Measurements from ENCODE around the gene PCNX3. TPM values are rescaled to one million over a fixed set of nuclear protein-coding genes. Genes with fewer than 3 reads are reported as not detected.

The PCNX3 gene
- total RNA-seq, 3 donors from 2014 or later (not counting 1 experiment from before 2014, with no cell fraction given) = 101 to 105 (median 102) TPM

DNA sequence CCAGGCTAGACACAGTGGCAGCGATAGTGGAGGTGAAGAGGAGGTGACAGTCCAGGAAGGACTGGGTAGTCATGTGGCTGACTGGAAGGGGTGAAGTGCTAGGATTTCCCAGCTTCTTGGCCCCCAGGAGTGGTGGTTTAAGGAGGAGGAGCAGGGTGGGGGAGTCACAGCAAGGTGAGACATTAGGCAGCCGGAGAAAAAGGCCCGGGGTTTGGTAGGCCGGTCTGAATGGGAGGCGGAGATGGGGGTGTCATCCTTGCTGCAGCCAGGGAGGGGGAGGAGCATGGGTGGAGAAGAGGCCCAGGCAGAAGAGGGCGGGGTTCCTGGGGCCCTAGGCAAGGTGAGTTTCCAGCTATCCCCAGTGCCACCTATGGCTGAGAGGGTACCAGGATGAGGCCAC is 28.4 kb downstream of the PCNX3 start:
- WGBS (ENCODE audit: insufficient coverage) = 75% methylated on average over 6 of the region's 6 CpGs
- no peak overlapping the region for H3K4me3 ChIP-seq (ENCODE audit: low read length)
- DNase-seq (no peak), ATAC-seq (no peak)
- H3K9me3 ChIP-seq (ENCODE audit: control insufficient read depth, insufficient read depth, low read length) = no peaks in the 10 kb centered on the region
- H3K36me3 ChIP-seq (ENCODE audit: control insufficient read depth, insufficient read depth, low read length) = peaks cover 65% of the 10 kb centered on the region
- H3K4me1 ChIP-seq (ENCODE audit: control insufficient read depth, insufficient read depth, low read length) = peaks cover 59% of the 10 kb centered on the region
- intact Hi-C loops (cut with micrococcal nuclease) = no loop called here
- H3K4me3 Mint-ChIP-seq = peak overlapping the region; percentile 17
- peaks cover 36 to 55% of the 10 kb centered on the region in 2 donors for H3K4me1 Mint-ChIP-seq
- H3K36me3 Mint-ChIP-seq = no peaks in the 10 kb centered on the region
- peak overlapping the region; percentile 76 to 79 for H3K27ac Mint-ChIP-seq
- TF ChIP-seq, protein P1, sequence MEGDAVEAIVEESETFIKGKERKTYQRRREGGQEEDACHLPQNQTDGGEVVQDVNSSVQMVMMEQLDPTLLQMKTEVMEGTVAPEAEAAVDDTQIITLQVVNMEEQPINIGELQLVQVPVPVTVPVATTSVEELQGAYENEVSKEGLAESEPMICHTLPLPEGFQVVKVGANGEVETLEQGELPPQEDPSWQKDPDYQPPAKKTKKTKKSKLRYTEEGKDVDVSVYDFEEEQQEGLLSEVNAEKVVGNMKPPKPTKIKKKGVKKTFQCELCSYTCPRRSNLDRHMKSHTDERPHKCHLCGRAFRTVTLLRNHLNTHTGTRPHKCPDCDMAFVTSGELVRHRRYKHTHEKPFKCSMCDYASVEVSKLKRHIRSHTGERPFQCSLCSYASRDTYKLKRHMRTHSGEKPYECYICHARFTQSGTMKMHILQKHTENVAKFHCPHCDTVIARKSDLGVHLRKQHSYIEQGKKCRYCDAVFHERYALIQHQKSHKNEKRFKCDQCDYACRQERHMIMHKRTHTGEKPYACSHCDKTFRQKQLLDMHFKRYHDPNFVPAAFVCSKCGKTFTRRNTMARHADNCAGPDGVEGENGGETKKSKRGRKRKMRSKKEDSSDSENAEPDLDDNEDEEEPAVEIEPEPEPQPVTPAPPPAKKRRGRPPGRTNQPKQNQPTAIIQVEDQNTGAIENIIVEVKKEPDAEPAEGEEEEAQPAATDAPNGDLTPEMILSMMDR (IDR thresholded peaks at IDR 0.05) = no peak
- H3K27me3 ChIP-seq (ENCODE audit: control insufficient read depth, insufficient read depth, low read length) = no peaks in the 10 kb centered on the region
- no peak overlapping the region for H3K27ac ChIP-seq (ENCODE audit: low read length)
- H3K27me3 Mint-ChIP-seq (ENCODE audit: low read depth in 2 of 2) = no peaks in the 10 kb centered on the region
- no peaks in the 10 kb centered on the region for H3K9me3 Mint-ChIP-seq

DNA sequence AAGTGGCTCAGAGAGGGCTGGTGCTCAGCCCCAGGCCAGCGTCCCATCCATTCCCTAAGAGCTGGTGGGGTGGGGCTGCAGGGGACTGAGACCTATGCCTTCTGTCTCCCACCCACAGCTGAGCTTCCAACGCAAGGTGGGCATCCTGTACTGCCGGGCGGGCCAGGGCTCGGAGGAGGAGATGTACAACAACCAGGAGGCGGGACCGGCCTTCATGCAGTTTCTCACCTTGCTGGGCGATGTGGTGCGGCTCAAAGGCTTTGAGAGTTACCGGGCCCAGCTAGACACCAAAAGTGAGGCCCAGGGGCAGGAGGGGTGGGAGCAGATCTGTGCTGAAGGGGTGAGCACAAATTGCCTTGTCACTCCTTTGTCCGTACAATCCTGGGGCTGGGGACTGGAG is 29.3 kb downstream of the PCNX3 start:
- ATAC-seq = no peak
- no peak for DNase-seq
- H3K4me3 ChIP-seq (ENCODE audit: low read length) = no peak overlapping the region
- no peaks in the 10 kb centered on the region for H3K27me3 ChIP-seq (ENCODE audit: control insufficient read depth, insufficient read depth, low read length)
- peaks cover 57% of the 10 kb centered on the region for H3K4me1 ChIP-seq (ENCODE audit: control insufficient read depth, insufficient read depth, low read length)
- WGBS (ENCODE audit: insufficient coverage) = 89% methylated on average over 11 of the region's 11 CpGs
- Mint-ChIP-seq H3K27me3 (ENCODE audit: low read depth in 2 of 2) (no peaks in the 10 kb centered on the region), H3K36me3 (no peaks in the 10 kb centered on the region), H3K9me3 (no peaks in the 10 kb centered on the region), H3K4me3 (no peak overlapping the region), H3K27ac (peak overlapping the region; percentile 76 to 79), H3K4me1 (peaks cover 28 to 46% of the 10 kb centered on the region in 2 donors)
- H3K36me3 ChIP-seq (ENCODE audit: control insufficient read depth, insufficient read depth, low read length) = peaks cover 74% of the 10 kb centered on the region
- H3K9me3 ChIP-seq (ENCODE audit: control insufficient read depth, insufficient read depth, low read length) = no peaks in the 10 kb centered on the region
- intact Hi-C loops (cut with micrococcal nuclease) = no loop called here
- no peak overlapping the region for H3K27ac ChIP-seq (ENCODE audit: low read length)
- TF ChIP-seq, protein P1 (IDR thresholded peaks at IDR 0.05) = no peak

DNA sequence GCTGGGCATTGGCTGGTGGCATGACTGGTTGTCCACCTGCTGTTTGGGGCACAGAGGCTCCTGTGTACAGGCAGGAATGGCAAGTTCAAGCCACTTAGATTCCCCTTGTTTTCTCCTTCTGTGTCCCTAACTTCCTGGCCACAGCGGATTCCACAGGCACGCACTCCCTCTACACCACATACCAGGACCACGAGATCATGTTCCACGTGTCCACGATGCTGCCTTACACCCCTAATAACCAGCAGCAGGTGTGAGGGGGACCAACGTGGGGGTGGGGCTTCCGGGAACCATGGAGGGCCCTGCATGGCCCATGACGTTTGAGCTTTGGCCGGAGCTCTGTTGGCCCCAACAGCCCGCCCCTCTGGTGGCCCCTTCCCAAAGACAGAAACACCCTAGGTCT is 30.1 kb downstream of the PCNX3 start:
- intact Hi-C loops (cut with micrococcal nuclease) = no loop called here
- Histone ChIP-seq H3K4me3 (ENCODE audit: low read length) (no peak overlapping the region), H3K27me3 (ENCODE audit: control insufficient read depth, insufficient read depth, low read length) (no peaks in the 10 kb centered on the region), H3K4me1 (ENCODE audit: control insufficient read depth, insufficient read depth, low read length) (peaks cover 57% of the 10 kb centered on the region), H3K36me3 (ENCODE audit: control insufficient read depth, insufficient read depth, low read length) (peaks cover 83% of the 10 kb centered on the region), H3K9me3 (ENCODE audit: control insufficient read depth, insufficient read depth, low read length) (no peaks in the 10 kb centered on the region), H3K27ac (ENCODE audit: low read length) (no peak overlapping the region)
- ATAC-seq (no peak), DNase-seq (no peak)
- 90% methylated on average over 10 of the region's 10 CpGs for WGBS (ENCODE audit: insufficient coverage)
- Mint-ChIP-seq H3K36me3 (no peaks in the 10 kb centered on the region), H3K4me1 (peaks cover 22 to 47% of the 10 kb centered on the region in 2 donors), H3K4me3 (peak overlapping the region; percentile 45), H3K9me3 (no peaks in the 10 kb centered on the region), H3K27ac (peak overlapping the region; percentile 47 to 78), H3K27me3 (ENCODE audit: low read depth in 2 of 2) (no peaks in the 10 kb centered on the region)
- TF ChIP-seq, protein P1 (IDR thresholded peaks at IDR 0.05) = no peak

DNA sequence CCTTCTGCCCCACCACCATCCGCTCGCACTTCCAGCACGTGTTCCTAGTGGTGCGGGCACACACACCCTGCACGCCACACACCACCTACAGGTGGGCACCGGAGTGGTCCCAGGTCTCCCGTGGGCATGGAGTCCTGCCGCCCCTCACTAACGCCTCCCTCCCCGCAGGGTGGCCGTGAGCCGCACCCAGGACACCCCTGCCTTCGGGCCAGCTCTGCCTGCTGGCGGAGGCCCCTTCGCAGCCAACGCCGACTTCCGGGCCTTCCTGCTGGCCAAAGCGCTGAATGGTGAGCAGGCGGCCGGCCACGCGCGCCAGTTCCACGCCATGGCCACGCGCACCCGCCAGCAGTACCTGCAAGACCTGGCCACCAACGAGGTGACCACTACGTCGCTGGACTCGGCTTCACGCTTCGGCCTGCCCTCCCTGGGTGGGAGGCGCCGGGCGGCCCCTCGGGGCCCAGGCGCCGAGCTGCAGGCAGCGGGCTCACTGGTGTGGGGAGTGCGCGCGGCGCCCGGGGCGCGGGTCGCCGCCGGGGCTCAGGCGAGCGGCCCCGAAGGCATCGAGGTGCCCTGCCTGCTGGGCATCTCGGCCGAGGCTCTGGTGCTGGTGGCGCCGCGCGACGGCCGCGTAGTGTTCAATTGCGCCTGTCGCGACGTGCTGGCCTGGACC is 30.8 kb downstream of the PCNX3 start:
- peaks cover 29 to 50% of the 10 kb centered on the region in 2 donors for H3K4me1 Mint-ChIP-seq

More for the DNA sequence above, 30.8 kb downstream of the PCNX3 start:
- H3K4me1 ChIP-seq (ENCODE audit: control insufficient read depth, insufficient read depth, low read length) = peaks cover 57% of the 10 kb centered on the region
- H3K36me3 ChIP-seq (ENCODE audit: control insufficient read depth, insufficient read depth, low read length) = peaks cover 85% of the 10 kb centered on the region
- peak overlapping the region; percentile 17 for H3K4me3 Mint-ChIP-seq
- no peaks in the 10 kb centered on the region for H3K9me3 Mint-ChIP-seq
- DNase-seq (no peak), ATAC-seq (peak in 1 of 3 donors; percentile 1)
- no peak overlapping the region for H3K4me3 ChIP-seq (ENCODE audit: low read length)
- H3K27ac ChIP-seq (ENCODE audit: low read length) = no peak overlapping the region
- 97% methylated on average over 68 of the region's 68 CpGs for WGBS (ENCODE audit: insufficient coverage)
- no peaks in the 10 kb centered on the region for H3K27me3 ChIP-seq (ENCODE audit: control insufficient read depth, insufficient read depth, low read length)
- H3K9me3 ChIP-seq (ENCODE audit: control insufficient read depth, insufficient read depth, low read length) = no peaks in the 10 kb centered on the region
- no peaks in the 10 kb centered on the region for H3K36me3 Mint-ChIP-seq
- TF ChIP-seq, protein P1 (IDR thresholded peaks at IDR 0.05) = no peak
- intact Hi-C loops (cut with micrococcal nuclease) = no loop called here
- no peaks in the 10 kb centered on the region for H3K27me3 Mint-ChIP-seq (ENCODE audit: low read depth in 2 of 2)
- peak overlapping the region in 1 of 2 donors; percentile 78 for H3K27ac Mint-ChIP-seq

All from natural killer cell (primary cell).